ENCODE results near the gene MAML3.

The MAML3 gene

GRCh38 chr4:140153718-140154571 lies at the start of gene MAML3:
Gene MAML3, minus strand, starts transcription at chr4:140154184. Its CDS starts 857 bp downstream, at chr4:140153327.
- peak; percentile 68 for DNase-seq (ENCODE audit: low read depth)

GRCh38 chr4:140198942-140199341 lies 45.0 kb upstream of the MAML3 start:
- DNase-seq (ENCODE audit: low read depth) = no peak

DNA sequence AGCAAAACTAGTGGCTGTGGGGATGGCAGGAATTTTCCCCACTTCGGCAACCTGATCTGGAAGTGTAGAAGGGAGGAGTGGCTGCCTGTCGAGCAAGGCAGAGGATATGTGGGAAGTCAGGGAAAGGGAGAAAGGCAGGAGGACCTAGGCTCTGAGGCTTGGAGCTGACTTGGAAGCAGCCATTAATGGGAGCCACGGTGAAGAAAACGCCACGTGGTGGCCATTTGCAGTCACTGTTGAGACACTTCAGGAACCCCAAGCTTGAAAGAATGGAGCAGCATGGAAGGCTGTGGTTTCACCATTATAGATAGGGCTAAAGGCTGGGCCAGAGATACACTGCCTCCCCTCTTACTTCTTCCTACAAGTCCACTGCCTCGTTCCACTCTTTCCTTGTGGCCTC lies 41.8 kb upstream of the MAML3 start:
- no peak for DNase-seq (ENCODE audit: low read depth)

DNA sequence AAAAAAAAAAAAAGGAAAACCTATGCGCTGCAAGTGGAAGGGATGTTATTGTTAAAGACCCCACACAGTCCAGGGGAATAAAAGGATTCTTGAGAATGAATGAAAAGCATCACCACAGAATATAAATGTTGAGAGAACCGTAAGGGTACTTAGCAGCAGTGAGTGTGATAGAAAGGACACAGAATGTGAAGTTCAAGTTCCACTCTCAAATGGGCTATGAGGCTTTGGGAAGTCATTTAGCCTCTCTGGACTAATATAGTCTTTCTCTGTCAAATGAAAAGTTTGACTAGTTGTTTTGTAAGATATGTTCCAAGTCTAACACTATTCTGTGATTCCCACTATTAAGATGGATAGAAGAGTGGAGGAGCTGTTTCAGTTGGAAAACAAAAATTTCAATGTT lies 35.8 kb upstream of the MAML3 start:
- DNase-seq (ENCODE audit: low read depth) = no peak

- no peak for DNase-seq (ENCODE audit: low read depth)
Observed at GRCh38 chr4:140188975-140189374, 35.0 kb upstream of the MAML3 start.

DNA sequence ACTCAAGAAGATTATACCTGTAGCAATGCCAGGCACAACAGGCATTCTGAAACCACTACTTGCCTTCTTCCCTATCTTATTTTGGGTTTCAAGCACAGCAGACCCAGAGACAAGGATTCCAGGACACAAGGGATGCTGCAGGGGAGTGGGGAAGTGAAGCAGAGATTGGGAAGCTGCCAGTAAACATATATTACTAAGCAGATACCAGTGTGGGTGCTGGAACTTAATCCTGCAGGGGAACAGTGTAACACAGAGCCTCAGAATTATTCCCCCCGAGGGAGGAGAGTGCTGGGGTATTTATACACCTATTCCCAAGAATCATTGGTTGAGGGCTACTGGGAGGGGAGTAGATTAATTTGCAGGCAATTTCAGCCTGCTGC lies 33.3 kb upstream of the MAML3 start:
- no peak for DNase-seq (ENCODE audit: low read depth)

GRCh38 chr4:140186651-140187315 lies 32.8 kb upstream of the MAML3 start:
- DNase-seq (ENCODE audit: low read depth) = no peak

DNA sequence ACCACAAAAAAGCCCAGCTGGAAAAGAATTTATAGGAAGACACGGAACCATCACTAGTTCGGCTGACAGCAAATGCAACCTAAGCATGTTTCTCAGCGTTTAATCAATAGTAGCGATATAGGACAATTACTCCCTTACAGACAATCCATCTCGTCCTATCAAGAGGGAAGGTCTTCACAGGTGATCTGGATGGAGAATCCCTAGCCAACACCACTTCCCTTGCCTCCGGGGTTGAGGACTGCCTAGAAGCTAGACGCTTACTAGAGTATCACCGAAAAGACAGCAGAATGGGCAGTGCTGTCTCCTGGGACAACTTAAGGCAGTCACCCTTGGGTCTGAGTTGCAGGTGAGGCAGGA lies 32.1 kb upstream of the MAML3 start:
- no peak for DNase-seq (ENCODE audit: low read depth)

DNA sequence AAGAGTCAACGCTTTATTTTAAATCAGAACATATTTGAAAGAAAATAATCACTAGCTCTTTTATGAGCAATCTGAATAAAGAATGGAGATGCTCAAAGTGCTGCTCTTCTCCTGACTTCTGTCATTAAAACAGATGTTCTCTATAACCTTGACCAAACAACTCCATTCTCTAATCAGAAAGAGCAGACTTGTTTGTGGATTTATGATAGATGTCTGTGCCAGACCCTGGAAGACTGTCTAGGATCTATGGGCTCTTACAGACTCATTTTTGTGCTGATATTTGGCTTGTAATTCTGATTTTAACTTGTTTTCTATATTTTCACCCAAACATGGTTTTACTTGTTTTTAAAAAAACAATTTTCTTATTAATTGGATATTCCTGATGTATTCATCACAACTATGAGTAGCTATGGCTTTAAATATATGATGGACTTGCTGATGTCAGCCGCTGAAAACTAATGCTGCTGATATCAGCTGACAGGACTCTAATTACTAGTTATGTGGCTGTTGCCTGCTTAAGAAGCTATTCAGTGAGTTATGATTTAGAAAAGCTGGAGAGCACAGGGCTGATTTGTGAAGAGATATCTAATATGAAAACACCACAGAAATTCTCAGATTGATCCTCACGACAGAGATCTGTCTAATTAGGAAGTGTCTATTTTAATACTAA lies 31.6 kb upstream of the MAML3 start:
- no peak for DNase-seq (ENCODE audit: low read depth)

DNA sequence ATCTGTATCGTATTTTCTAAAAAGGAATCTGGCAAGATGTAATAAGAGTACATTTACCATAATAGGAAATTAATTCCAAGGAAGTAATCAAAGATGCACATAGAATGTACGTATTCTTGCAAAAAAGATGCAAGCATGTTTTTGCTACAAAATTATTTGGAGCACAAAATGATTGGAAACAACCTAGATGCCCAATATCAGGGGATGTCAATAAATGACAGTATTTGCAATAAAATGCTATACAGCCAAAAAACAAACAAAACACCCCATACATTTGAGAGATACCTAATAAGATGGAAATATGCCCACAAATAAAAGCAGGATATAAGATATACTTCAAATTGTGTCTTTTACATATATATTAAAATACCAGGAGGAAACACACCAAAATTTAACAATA lies 29.3 kb upstream of the MAML3 start:
- DNase-seq (ENCODE audit: low read depth) = no peak

DNA sequence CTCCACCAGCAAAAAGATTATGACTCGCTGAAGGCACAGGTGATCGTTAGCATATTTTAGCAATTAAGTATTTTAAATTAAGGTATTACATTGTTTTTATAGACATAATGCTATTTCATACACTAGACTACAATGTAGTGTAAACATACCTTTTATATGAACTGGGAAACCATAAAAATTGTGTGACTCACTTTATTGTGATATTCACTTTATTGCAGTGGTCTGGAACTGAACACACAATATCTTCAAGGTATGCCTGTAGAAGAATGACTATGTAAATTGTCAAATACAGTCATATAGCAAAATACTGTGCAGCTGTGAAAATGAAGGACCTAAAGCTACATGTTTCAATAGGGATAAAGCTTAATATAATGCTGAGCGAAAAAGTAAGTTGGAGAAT lies 26.6 kb upstream of the MAML3 start:
- DNase-seq (ENCODE audit: low read depth) = no peak

GRCh38 chr4:140176735-140177134 lies 22.8 kb upstream of the MAML3 start:
- no peak for DNase-seq (ENCODE audit: low read depth)

- no peak for DNase-seq (ENCODE audit: low read depth)
Observed at GRCh38 chr4:140174543-140174942, 20.6 kb upstream of the MAML3 start.

DNA sequence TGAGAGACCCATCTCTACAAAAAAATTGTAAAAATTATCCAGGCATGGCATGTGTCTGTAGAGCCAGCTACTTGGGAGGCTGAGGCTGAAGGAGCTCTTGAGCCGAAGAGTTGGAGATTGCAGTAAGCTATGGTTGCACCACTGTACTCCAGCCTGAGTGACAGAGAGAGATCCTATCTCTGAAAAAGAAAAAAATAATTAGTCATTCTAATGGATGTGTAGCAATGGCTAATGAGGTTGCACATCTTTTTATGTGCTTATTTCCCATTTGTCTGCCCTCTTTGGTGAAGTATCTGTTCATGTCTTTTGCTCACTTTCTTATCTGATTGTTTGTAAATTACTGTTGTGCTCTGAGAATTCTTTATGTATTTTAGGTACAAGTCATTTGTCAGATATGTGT lies 19.0 kb upstream of the MAML3 start:
- DNase-seq (ENCODE audit: low read depth) = no peak

GRCh38 chr4:140170299-140170698 lies 16.3 kb upstream of the MAML3 start:
- DNase-seq (ENCODE audit: low read depth) = no peak

GRCh38 chr4:140168936-140169335 lies 15.0 kb upstream of the MAML3 start:
- DNase-seq (ENCODE audit: low read depth) = no peak

GRCh38 chr4:140168474-140168873 lies 14.5 kb upstream of the MAML3 start:
- no peak for DNase-seq (ENCODE audit: low read depth)

GRCh38 chr4:140163029-140163810 lies 9.2 kb upstream of the MAML3 start:
- DNase-seq (ENCODE audit: low read depth) = no peak

DNA sequence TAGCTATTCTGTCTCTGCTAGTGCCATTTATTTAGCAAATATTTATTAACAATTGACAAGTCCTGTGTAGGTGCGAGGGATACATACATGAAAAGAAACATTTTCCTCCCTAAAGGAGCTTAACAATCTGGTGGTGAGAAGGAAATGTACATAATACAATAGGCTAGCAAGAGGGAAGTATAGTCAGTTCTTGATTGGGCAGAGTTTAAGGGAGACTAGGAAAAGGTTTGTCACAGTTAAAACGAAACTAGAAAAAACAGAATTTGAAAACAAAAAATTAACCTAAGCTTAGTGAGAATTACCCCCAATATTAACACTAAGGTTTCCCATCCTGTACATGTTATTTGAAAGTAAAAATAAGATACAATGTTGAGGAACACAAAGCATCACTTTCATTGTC lies 8.6 kb upstream of the MAML3 start:
- no peak for DNase-seq (ENCODE audit: low read depth)

- DNase-seq (ENCODE audit: low read depth) = no peak
Observed at GRCh38 chr4:140158365-140159030, 4.5 kb upstream of the MAML3 start.

DNA sequence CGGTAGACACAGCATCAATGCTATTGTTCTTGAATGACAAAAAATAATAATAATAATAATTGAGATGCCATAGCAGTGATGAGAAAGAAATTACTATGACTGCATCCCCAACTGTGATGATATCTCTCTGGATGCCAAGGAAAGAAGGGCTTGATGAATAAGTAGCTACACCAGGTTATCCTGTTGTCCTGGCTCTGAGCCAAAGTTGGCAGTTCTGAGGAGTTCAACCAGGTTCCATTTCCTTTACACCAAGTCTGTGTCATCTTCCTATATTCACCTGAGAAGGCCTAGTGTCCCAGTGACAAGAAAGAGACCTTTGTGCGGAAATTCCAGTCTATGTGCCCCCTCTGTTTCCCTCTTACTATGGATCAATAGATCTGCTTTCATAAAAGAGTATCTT lies 3.4 kb upstream of the MAML3 start:
- no peak for DNase-seq (ENCODE audit: low read depth)
